Erythroblast (primary cell): ENCODE measurements around the gene NEDD4L.

Experiments
- GATA1 ChIP-seq: IDR thresholded peaks from 2 replicates; pipeline ENCODE4 v1.6.1; 2011; ENCODE audit warnings: low read depth, mild to moderate bottlenecking, control low read depth, low read length, moderate library complexity
- POLR2A ChIP-seq: IDR thresholded peaks from 2 replicates; pipeline ENCODE4 v1.6.1; 2011; ENCODE audit warnings: mild to moderate bottlenecking, low read length

- TF ChIP-seq POLR2A (no peak), GATA1 (no peak)
These were observed 190.3 kb downstream of the NEDD4L start for GRCh38 chr18:58234359-58234741.
